SU-DHL-6 (cell line): ENCODE data around the gene UPF2.
A peak's percentile ranks its signal among the peaks of the same experiment; 100 is the strongest.

Source experiments
- H2AFZ ChIP-seq: fragments of 200-600 bp; sonication (generic); 2 replicates; pipeline ENCODE4 v1.6.1; 2014; ENCODE audit warnings: low read depth, mild to moderate bottlenecking, moderate library complexity, mixed read lengths, antibody characterized with exemption, low read length; ENCODE audit not compliant: severe bottlenecking
- H3F3A ChIP-seq: fragments of 200-600 bp; shearing (Covaris generic); 2 replicates; pipeline ENCODE4 v1.6.0; 2016; ENCODE audit warnings: antibody characterized with exemption, mild to moderate bottlenecking; ENCODE audit not compliant: insufficient read depth
- H3K27ac ChIP-seq: fragments of 200-600 bp; sonication (generic); 2 replicates; pipeline ENCODE4 v1.5.1; 2016; ENCODE audit warnings: low read depth, mild to moderate bottlenecking, low read length, moderate library complexity, mixed read lengths
- H3K27me3 ChIP-seq: fragments of 200-600 bp; sonication (generic), shearing (Covaris generic); 2 replicates; pipeline ENCODE4 v1.6.0; 2014; ENCODE audit warnings: mild to moderate bottlenecking, low read length
- H3K36me3 ChIP-seq: fragments of 200-600 bp; sonication (generic); 2 replicates; pipeline ENCODE4 v1.6.1; 2014; ENCODE audit warnings: mild to moderate bottlenecking, low read length, mixed read lengths
- H3K4me2 ChIP-seq: fragments of 300-600, 200-600 bp; shearing (Covaris generic), sonication (generic); 2 replicates; pipeline ENCODE4 v1.6.0; 2014; ENCODE audit warnings: low read length, low read depth, mild to moderate bottlenecking; ENCODE audit not compliant: poor library complexity, severe bottlenecking
- H3K4me3 ChIP-seq: fragments of 200-600 bp; sonication (generic); 2 replicates; pipeline ENCODE4 v1.5.1; 2014; ENCODE audit warnings: antibody characterized with exemption, low read length, mild to moderate bottlenecking, mixed read lengths; ENCODE audit not compliant: insufficient read depth, poor library complexity, severe bottlenecking
- H3K79me2 ChIP-seq: fragments of 200-600 bp; sonication (generic); 2 replicates; pipeline ENCODE4 v1.6.1; 2014; ENCODE audit warnings: mild to moderate bottlenecking, low read length, moderate library complexity; ENCODE audit not compliant: insufficient read depth
- H3K9ac ChIP-seq: fragments of 200-600 bp; sonication (generic); 2 replicates; pipeline ENCODE4 v1.7.0; 2014; ENCODE audit warnings: mild to moderate bottlenecking, low read length
- H3K9me2 ChIP-seq: fragments of 200-600 bp; sonication (generic); replicated peaks from 2 replicates; pipeline ENCODE4 v1.6.1; 2014; ENCODE audit warnings: low read length; ENCODE audit not compliant: insufficient read depth
- H3K9me3 ChIP-seq: fragments of 200-600 bp; sonication (generic); 2 replicates; pipeline ENCODE4 v1.6.1; 2014; ENCODE audit warnings: low read length, mixed read lengths; ENCODE audit not compliant: insufficient read depth
- H4K20me1 ChIP-seq: fragments of 200-600 bp; sonication (generic); 2 replicates; pipeline ENCODE4 v1.6.1; 2014; ENCODE audit warnings: low read depth, mild to moderate bottlenecking, antibody characterized with exemption, low read length, moderate library complexity, mixed read lengths
- EZH2phosphoT487 ChIP-seq: fragments of 200-600 bp; sonication (generic), shearing (Covaris generic); conservative IDR thresholded peaks from 2 replicates; pipeline ENCODE4 v1.6.1; 2018; ENCODE audit warnings: mild to moderate bottlenecking, antibody characterized with exemption, low read length, moderate library complexity, mixed read lengths
- TF ChIP-seq, protein P1 (sequence below): fragments of 200-600 bp; sonication (generic); IDR thresholded peaks from one replicate; pipeline ENCODE4 v1.5.1; 2017; ENCODE audit warnings: antibody characterized with exemption, mild to moderate bottlenecking, low read length, moderate library complexity; ENCODE audit not compliant: insufficient read depth, poor library complexity, severe bottlenecking

UPF2 gene

DNA sequence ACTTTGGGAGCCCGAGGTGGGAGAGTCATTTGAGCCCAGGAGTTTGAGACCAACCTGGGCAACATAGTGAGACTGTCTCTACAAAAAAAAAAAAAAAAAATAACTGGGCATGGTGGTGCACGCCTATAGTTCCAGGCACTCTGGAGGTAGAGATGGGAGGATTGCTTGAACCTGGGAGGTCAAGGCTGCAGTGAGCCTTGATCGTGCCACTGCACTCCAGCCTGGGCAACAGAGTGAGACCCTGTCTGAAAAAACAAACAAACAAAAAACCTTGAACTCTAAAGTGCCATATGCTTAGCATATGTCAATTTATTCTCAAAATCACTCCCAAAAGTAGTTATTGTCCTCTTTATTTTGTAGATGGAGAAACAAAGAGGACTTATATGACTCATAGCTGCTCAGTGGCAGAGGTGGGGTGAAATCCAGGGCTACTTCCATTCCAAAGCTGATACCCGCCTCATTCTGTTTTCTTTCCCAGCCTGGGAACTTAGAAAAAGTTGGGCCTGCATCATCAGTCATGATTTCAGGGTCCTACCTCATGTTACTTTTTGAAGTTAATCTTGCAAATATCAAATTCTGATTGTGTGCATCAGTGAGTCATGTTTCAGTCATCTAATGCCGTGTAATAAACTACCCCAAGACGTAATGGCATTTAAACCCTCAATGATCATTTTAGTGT, 39.4 kb upstream of the UPF2 start:
- H3K4me2 ChIP-seq, result no peak overlapping the region
- no peak for TF ChIP-seq EZH2phosphoT487
- TF ChIP-seq, protein P1, sequence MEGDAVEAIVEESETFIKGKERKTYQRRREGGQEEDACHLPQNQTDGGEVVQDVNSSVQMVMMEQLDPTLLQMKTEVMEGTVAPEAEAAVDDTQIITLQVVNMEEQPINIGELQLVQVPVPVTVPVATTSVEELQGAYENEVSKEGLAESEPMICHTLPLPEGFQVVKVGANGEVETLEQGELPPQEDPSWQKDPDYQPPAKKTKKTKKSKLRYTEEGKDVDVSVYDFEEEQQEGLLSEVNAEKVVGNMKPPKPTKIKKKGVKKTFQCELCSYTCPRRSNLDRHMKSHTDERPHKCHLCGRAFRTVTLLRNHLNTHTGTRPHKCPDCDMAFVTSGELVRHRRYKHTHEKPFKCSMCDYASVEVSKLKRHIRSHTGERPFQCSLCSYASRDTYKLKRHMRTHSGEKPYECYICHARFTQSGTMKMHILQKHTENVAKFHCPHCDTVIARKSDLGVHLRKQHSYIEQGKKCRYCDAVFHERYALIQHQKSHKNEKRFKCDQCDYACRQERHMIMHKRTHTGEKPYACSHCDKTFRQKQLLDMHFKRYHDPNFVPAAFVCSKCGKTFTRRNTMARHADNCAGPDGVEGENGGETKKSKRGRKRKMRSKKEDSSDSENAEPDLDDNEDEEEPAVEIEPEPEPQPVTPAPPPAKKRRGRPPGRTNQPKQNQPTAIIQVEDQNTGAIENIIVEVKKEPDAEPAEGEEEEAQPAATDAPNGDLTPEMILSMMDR, result no peak
- H3F3A ChIP-seq, result peaks cover 26% of the 10 kb centered on the region
- no peak overlapping the region for H2AFZ ChIP-seq
- no peak overlapping the region for H3K27ac ChIP-seq
- no peak overlapping the region for H3K9ac ChIP-seq
- H3K36me3 ChIP-seq, result peaks cover 3% of the 10 kb centered on the region; the same call in 1 of the 2 replicates
- no peak overlapping the region for H3K4me3 ChIP-seq
- no peaks in the 10 kb centered on the region for H4K20me1 ChIP-seq
- no peaks in the 10 kb centered on the region for H3K9me2 ChIP-seq
- H3K27me3 ChIP-seq, result no peaks in the 10 kb centered on the region
- H3K9me3 ChIP-seq, result no peaks in the 10 kb centered on the region
- H3K79me2 ChIP-seq, result no peaks in the 10 kb centered on the region

DNA sequence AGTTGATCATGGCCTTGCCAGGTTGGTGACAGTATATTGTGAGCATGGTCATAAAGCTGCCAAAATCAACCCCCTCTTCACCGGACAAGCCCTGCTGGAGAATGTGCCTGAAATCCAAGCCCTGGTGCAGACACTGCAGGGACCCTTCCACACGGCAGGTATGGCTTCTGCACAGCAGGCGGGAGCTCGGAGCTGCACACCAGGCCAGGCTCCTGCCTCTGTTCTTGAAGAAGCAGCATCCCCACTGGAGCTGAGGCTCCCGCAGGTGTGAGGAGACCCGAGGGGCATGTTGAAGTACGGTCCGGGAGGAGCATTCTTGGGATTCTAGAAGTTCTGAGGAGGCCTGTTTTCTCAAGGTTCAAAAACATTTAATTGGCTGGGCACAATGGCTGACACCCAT, 38.9 kb upstream of the UPF2 start:
- Histone ChIP-seq H3K9ac (no peak overlapping the region), H4K20me1 (no peaks in the 10 kb centered on the region), H3K4me3 (no peak overlapping the region), H3F3A (peaks cover 30% of the 10 kb centered on the region), H3K36me3 (peaks cover 3% of the 10 kb centered on the region; the same call in 1 of the 2 replicates), H3K9me3 (no peaks in the 10 kb centered on the region), H3K4me2 (no peak overlapping the region), H3K9me2 (no peaks in the 10 kb centered on the region), H2AFZ (no peak overlapping the region), H3K27ac (no peak overlapping the region), H3K27me3 (no peaks in the 10 kb centered on the region), H3K79me2 (no peaks in the 10 kb centered on the region)
- TF ChIP-seq, protein P1, result no peak
- no peak for TF ChIP-seq EZH2phosphoT487

DNA sequence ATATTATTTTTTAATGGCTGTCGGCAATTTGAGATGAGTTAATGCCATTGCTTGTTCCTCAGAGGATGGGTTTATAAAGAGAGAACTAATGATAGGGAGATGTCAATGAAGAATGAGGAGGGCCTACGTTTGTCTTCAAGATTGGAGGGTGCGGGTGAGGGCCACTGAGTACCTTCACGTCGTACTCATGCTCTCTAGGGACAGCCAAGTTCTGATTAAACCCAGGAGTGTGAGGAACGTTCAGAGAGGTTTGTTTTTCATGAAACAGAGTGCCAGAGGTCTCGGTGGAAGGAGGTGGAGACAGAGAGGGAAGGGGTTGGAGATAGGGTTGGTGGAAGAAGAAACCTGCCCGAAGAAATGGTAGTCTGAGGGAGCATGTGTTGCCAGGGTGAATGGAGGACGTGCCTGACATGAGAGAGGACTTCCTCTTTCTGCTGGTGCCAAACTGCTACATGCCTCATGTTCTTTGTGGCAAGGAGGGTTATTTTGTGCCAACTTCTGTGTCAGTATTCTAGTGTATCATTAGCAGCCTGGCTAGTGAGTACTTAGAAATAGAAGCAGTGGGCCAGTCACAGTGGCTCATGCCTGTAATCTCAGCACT, 35.1 kb upstream of the UPF2 start:
- Histone ChIP-seq H3K9me2 (no peaks in the 10 kb centered on the region), H3K9ac (peak overlapping the region; percentile 43), H3K27me3 (no peaks in the 10 kb centered on the region), H3K4me3 (no peak overlapping the region), H3K27ac (peak overlapping the region; percentile 92), H3K79me2 (peaks cover 17% of the 10 kb centered on the region; the same call in 1 of the 2 replicates), H3K9me3 (no peaks in the 10 kb centered on the region), H2AFZ (peak overlapping the region; percentile 44), H3F3A (peaks cover 56% of the 10 kb centered on the region), H3K36me3 (peaks cover 3% of the 10 kb centered on the region; the same call in 1 of the 2 replicates), H4K20me1 (no peaks in the 10 kb centered on the region), H3K4me2 (peak overlapping the region; percentile 50)
- TF ChIP-seq EZH2phosphoT487, result no peak
- TF ChIP-seq, protein P1, result no peak
